Left renal pelvis (tissue), 4 donors: Measurements from ENCODE around the gene MIB1. TPM values are rescaled to one million over a fixed set of nuclear protein-coding genes. Genes with fewer than 3 reads are reported as not detected.
"Not testable (repeated sequence)": the region's sequence is repeated elsewhere in the genome, so short reads cannot be mapped to it uniquely, and the experiment has no call there.

Experiments used
- DNase-seq, 4 donors: peaks; one replicate each; pipeline ENCODE4 v3.0.0-alpha.2; 2013; ENCODE audit warnings: low read depth in 4 of 4, low spot score in 3 of 4
- polyA plus RNA-seq, 4 donors: library from polyadenylated mRNA; unstranded; fragments of 120-200 nt; gene quantifications; one replicate each; pipeline ENCODE4 v1.2.1, GENCODE V29; 2013; ENCODE audit not compliant: insufficient read length in 4 of 4

MIB1 gene
- polyA plus RNA-seq, result 10 to 100 TPM; 55.6 to 74.6 (median 64.0) TPM

GRCh38 chr18:21740538-21741311 is at the start of gene MIB1:
MIB1 (plus strand) TSS chr18:21740792; CDS start chr18:21741584, 792 bp downstream.
- DNase-seq, result peak; percentile 98 to 99 (median 98)

DNA sequence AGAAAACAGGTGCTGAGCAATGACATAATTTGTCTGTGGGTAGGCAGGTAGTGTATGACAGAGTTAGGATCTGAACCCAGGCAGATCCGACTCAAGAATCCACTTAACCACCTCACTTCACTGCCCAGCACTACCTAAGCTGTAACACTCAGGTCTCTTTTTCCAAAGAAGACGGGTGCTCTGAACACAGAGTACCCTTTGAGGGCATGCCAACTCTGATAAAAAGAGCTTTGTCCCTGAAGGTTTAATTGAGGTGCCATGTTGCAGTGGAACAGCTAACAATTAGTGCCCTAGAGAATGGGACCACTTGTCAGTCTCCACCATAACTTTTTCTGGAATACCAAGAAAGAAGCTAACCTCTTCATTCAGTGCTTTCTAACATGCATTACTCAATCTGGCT is 47.3 kb upstream of the MIB1 start:
- DNase-seq, result no peak

- no peak for DNase-seq
Observed at GRCh38 chr18:21700528-21701075, 40.0 kb upstream of the MIB1 start.

- no peak for DNase-seq
Observed at GRCh38 chr18:21701621-21702020, 39.0 kb upstream of the MIB1 start.

- no peak for DNase-seq
Observed at GRCh38 chr18:21702602-21703001, 38.0 kb upstream of the MIB1 start.

DNA sequence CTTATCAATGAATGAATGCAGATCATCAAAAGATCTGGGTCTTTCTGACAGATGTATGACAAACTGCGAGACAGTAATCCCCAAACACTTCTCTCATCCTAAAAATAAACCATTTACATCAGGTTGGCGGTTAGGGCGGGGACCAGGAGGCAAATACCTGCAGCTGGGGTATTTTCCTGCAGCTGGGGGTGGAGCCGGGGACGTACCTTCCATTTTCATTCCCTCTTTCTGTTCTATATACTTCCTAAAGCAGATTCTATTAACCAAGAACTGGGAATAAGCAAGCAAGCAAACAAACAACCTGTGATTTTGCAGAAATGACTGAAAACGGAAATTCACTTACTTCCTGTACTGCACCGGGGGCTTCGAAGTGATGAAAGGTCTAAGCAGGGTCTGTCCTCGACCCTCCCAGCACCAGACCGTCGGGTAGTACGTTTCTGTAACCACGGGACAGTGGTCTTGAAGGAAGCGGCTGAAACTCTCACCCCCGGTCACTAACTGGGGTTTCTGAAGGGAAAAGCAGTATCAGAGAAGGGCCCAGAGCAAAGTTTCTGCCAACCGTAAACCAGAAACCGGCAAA is 37.3 kb upstream of the MIB1 start:
- no peak for DNase-seq

- peak; percentile 73 to 86 (median 78) for DNase-seq
Observed at GRCh38 chr18:21704603-21705364, 35.8 kb upstream of the MIB1 start, which contains the start of gene ABHD3. ABHD3 (minus strand) TSS chr18:21704774; CDS start chr18:21704665, 109 bp downstream.

DNA sequence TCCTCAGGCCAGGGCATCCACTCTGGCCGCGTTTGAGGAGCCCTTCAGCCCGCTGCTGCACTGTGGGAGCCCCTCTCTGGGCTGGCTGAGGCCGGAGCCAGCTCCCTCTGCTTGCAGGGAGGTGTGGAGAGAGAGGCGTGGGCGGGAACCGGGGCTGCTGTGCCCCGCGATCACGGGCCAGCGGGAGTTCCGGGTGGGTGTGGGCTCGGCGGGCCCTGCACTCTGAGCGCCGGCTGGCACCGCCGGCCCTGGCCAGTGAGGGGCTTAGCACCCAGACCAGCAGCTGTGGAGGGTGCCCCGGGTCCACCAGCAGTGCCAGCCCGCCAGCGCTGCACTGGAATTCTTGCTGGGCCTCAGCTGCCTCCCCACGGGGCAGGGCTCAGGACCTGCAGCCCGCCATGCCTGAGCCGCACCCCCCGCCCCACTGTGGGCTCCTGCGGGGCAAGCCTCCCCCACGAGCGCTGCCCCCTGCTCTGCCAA is 34.2 kb upstream of the MIB1 start:
- no peak for DNase-seq

- not testable (repeated sequence) for DNase-seq
Observed at GRCh38 chr18:21707130-21707529, 33.5 kb upstream of the MIB1 start.

GRCh38 chr18:21714474-21714873 is 26.1 kb upstream of the MIB1 start:
- no peak for DNase-seq

DNA sequence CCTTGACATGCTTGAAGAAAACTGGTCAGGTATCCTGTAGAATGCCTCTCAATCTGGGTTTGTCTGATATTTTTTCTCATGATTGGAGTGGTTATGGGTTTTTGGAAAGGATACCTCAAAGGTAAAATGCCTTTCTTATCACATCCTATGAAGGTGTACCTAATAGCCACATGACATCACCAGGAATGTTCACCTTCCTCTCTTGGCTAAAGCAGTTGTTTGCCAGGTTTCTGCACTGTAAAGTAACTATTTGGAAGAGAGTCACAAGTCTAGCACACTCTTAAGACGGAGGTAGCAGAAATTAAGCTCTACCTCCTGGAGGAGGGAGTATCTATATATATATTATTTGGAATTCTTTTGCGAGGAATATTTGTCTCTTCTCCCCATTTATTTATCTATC is 17.9 kb upstream of the MIB1 start:
- no peak for DNase-seq

- DNase-seq, result no peak
Observed at GRCh38 chr18:21725201-21725600, 15.4 kb upstream of the MIB1 start.

- DNase-seq, result no peak
Observed at GRCh38 chr18:21727702-21728101, 12.9 kb upstream of the MIB1 start.

GRCh38 chr18:21733011-21733410 is 7.6 kb upstream of the MIB1 start:
- DNase-seq, result no peak

DNA sequence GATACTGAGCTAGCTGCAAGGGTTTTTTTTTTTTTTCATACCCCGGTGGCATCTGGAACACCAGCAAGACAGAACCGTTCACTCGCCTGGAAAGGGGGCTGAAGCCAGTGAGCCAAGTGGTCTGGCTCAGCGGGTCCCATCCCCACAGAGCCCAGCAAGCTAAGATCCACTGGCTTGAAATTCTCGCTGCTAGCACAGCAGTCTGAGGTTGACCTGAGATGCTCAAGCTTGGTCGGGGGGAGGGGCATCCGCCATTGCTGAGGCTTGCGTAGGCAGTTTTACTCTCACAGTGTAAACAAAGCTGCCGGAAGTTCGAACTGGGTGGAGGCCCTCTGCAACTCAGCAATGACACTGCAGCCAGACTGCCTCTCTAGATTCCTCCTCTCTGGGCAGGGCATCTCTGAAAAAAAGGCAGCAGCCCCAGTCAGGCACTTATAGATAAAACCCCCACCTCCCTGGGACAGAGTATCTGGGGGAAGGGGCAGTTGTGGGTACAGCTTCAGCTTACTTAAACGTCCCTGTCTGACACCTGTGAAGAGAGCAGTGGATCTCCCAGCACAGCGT is 5.1 kb upstream of the MIB1 start:
- DNase-seq, result no peak

DNA sequence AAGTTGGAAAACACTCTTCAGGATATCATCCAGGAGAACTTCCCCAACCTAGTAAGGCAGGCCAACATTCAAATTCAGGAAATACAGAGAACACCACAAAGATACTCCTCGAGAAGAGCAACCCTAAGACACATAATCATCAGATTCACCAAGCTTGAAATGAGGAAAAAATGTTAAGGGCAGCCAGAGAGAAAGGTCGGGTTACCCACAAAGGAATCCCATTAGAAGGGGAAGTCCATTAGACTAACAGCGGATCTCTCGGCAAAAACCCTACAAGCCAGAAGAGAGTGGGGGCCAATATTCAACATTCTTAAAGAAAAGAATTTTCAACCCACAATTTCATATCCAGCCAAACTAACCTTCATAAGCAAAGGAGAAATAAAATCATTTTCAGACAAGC is 3.7 kb upstream of the MIB1 start:
- DNase-seq, result not testable (repeated sequence)

GRCh38 chr18:21739604-21740537 is 721 bp upstream of the MIB1 start:
- DNase-seq, result peak in 1 of 4 donors; percentile 11

DNA sequence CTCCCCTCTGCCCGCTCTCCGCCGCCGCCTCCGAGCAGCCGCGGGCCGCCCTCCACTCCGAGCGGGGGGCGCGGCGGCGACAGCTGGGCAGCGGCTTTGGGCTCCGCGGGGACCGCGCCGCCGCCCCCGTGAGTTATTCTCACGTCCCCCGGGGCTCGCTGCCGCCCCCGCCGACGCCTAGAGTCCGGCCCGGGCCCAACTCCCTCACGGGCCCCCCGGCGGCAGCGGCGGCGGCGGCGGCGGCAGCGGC is 645 bp downstream of the MIB1 start:
- DNase-seq, result no peak

GRCh38 chr18:21741562-21742314 is 1.1 kb downstream of the MIB1 start:
- DNase-seq, result peak in 3 of 4 donors; percentile 18 to 21 (median 18)
